Choroid plexus epithelial cell (primary cell): ENCODE measurements around the gene SPACDR.

Source experiments
- DNase-seq: peaks from one replicate; pipeline ENCODE4 v3.0.0-alpha.2; 2010; ENCODE audit warnings: low read depth
- H3K4me3 ChIP-seq: 2 replicates; pipeline ENCODE4 v1.5.1; 2011; ENCODE audit warnings: low read depth, mild to moderate bottlenecking, control low read depth, low read length, moderate library complexity
- TF ChIP-seq, protein P1 (sequence below): conservative IDR thresholded peaks from 2 replicates; pipeline ENCODE4 v1.5.1; 2011; ENCODE audit warnings: low read depth, mild to moderate bottlenecking, control low read depth, inconsistent platforms, low read length, moderate library complexity

The SPACDR gene

DNA sequence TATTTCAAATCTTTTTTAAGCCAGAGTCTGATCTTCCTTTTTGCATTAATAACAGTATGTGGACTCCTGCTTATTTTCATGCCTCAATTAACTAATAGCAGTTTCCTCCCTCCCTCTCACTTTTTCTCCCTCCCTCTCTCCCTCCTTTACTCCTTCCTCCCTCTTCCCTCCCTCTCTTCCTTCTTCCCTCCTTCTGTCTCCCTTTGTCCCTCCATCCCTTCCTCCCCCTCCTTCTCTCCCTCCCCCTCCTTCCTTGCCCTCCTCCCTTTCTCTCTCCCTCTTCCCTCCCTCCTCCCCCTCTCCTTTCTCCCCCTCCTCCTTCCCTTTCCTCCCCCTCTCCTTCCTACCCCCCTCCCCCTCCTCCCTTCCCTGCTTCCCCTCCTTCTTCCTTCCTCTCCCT, 37.5 kb downstream of the SPACDR start:
- no peak for DNase-seq
- TF ChIP-seq, protein P1, sequence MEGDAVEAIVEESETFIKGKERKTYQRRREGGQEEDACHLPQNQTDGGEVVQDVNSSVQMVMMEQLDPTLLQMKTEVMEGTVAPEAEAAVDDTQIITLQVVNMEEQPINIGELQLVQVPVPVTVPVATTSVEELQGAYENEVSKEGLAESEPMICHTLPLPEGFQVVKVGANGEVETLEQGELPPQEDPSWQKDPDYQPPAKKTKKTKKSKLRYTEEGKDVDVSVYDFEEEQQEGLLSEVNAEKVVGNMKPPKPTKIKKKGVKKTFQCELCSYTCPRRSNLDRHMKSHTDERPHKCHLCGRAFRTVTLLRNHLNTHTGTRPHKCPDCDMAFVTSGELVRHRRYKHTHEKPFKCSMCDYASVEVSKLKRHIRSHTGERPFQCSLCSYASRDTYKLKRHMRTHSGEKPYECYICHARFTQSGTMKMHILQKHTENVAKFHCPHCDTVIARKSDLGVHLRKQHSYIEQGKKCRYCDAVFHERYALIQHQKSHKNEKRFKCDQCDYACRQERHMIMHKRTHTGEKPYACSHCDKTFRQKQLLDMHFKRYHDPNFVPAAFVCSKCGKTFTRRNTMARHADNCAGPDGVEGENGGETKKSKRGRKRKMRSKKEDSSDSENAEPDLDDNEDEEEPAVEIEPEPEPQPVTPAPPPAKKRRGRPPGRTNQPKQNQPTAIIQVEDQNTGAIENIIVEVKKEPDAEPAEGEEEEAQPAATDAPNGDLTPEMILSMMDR: no peak
- no peak overlapping the region for H3K4me3 ChIP-seq

DNA sequence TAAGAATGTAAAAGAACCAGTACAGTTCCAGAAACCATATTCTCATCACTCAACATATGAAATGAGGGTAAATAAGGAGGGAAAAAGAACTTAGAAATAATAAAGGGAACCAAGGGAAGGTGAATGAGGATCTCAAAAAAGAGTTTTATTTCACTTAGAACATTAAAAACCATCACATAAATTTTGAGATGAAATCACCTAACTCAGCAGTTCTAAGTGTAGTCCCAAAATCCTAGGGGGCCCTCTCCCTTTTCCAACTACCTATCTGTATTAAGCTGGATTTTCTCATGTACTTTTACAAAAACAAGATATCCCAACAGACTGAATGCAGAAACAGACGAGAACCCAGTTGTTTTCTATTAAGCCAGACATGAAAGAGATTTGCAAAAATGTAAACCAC, 38.7 kb downstream of the SPACDR start:
- no peak overlapping the region for H3K4me3 ChIP-seq
- TF ChIP-seq, protein P1: no peak
- no peak for DNase-seq

DNA sequence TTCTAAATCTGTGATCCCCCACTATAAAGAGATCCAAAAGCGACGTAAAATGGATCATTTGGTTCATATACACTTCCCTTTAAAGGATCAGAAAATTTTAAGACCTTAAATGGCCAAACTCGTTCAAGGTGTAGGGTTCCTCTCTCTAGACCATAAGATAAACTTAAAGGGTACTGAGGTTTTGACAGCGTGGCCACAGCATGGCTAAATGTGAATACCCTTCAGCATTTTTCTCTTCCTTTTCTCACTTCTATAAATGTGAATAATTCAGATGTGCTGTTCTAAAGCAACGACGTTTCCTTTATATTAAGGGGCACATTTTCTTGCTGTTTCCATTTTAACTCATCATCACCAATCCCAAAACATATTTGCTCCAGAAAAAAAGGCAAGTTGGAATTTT, 40.7 kb downstream of the SPACDR start:
- no peak for DNase-seq
- no peak overlapping the region for H3K4me3 ChIP-seq
- TF ChIP-seq, protein P1: no peak

DNA sequence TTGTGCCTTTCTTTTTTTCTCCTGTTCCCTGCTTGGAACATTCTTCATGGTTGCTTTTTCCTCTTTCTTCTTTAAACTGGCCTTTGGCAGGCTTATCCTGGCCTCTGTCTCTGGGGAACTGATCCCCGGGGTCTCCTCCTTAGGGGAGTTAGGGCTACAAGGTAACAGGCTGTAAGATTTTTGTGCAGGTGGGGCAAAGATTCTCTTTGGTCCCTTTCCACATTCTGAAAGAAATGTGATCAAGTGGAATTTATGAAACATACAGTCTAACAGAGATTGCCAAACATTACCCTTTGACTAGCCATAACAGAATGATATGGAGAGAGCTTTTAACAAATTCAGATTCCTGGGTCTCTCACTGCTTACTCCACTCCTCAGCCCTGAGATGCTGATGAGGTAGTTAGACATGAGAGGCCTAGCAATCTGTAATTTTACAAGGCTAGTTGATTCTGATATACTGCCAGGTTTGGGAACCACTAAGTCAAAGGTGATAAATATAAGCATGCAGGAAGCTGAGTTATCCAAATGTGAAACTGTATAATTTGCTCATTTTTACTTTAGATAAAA, 44.3 kb downstream of the SPACDR start:
- no peak overlapping the region for H3K4me3 ChIP-seq
- DNase-seq: peak; percentile 14
- TF ChIP-seq, protein P1: no peak

DNA sequence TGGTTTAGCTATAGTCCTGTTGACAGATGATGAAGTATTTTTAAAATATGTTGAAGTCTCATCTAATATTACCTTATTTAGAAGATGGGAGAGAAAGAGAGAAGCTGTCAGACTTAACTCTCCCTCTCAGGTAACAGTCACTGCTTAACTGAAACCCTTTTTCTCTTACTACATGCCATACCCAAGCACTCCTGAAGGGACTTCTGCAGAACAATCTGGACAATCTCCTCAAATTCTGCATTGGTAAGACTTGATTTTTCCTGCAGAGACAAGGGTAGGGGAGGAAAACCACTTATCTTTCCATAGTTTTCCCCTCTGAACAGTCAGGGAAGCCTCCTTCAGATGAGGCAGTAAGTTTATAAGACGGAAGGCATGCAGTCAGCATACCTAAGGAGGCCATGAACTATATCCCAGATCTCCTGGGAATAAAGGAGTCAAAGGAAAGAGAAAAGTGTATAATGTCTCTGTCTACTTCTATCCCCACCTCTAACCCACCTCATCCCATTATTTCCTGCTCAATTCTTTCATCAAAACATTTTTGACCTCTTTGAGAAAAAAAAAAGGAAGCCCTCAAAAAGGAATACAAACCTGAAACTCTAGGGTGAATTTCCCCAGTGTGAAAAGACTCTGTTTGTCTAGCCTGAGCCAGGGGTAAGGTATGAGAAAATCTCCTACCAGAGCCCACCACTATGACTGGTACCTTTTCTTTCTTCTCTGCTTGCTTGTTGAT, 45.0 kb downstream of the SPACDR start:
- H3K4me3 ChIP-seq: no peak overlapping the region
- TF ChIP-seq, protein P1: no peak
- peak; percentile 13 for DNase-seq

DNA sequence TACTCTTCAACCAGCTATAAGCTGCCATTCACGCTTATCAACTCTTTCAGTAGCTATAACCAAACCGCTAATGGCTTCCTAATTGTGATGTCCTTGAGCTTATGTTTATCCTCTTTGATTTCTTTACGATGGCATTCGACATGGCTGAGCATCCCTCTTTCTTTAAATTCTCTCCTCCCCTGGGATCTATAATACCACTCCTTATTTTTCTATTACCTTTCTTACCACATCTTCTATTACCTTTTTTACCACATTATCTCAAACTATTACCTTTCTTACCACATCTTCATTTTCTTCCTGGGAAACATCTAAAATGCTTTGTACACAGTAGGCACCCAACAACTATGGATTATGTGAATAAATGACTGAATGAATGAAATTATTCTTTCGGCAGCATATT, 48.6 kb downstream of the SPACDR start:
- no peak for DNase-seq
- no peak overlapping the region for H3K4me3 ChIP-seq
- TF ChIP-seq, protein P1: no peak

DNA sequence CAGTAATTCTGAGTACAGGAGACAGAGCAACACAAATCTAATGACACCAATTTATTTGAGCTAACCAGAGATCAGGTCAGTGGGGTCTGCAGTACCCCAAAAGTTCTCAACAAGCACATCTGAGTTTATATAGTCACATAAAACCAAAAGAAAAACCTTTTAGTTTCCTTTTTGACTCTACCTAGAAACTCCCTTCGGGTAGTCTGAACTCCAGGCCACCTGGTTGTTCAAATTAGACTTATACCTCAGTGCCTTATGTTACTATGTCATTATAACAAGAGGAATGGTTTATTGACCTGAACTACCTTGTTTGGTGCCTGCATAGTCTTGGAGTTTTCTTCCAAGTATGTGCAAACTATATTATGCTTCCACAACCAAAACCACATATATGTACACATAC, 50.2 kb downstream of the SPACDR start:
- no peak overlapping the region for H3K4me3 ChIP-seq
- no peak for DNase-seq
- TF ChIP-seq, protein P1: no peak
